Esophagus squamous epithelium (tissue), 4 donors: ENCODE data around the gene SPAG8.

ENCODE experiments used
- POLR2A ChIP-seq, 4 donors: fragments of 450-650 bp; IDR thresholded peaks; one replicate each; pipeline ENCODE4 v1.6.1; 2017; ENCODE audit warnings: antibody characterized with exemption in 4 of 4, mild to moderate bottlenecking in 4 of 4, moderate library complexity in 3 of 4
- TF ChIP-seq, protein P1 (sequence below), 6 experiments: fragments of 450-650 bp in 4 of 6; fragments of 200-600 bp in 2 of 6; sonication (generic) in 2 of 6; IDR thresholded peaks; one replicate each; pipeline ENCODE4 v1.5.1; 2016 to 2019; ENCODE audit warnings: antibody characterized with exemption in 6 of 6, mild to moderate bottlenecking in 4 of 6, moderate library complexity in 4 of 6

DNA sequence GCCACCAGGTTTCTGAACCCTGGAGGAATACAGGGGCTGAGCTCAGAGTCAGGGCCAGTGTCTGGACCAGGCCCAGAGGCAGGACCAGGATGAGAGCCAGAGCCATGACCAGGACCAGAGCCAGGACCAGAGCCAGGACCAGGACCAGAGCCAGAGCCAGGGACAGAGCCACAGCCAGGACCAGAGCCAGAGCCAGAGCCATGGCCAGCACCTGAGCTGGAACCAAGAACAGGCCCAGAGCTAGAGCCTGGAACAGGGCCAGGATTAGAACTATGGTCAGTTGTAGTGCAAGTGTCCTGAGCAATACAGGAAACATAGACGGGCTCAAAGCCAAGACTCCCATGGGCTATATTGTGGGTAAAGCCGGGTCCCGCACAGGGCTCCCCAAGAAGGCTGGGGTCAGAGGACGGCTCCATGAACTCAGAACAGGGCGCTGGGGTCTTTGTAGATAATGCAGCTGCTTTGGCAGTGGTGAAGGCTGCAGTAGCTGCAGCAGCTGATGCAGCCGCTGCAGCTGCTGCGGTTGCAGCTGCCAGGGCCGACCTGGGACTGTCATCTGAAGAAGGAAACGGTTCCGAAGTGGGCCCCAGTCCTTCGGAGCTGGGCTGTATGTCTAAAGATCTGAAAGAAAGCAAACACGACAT lies 559 bp downstream of the SPAG8 start:
- TF ChIP-seq, protein P1, sequence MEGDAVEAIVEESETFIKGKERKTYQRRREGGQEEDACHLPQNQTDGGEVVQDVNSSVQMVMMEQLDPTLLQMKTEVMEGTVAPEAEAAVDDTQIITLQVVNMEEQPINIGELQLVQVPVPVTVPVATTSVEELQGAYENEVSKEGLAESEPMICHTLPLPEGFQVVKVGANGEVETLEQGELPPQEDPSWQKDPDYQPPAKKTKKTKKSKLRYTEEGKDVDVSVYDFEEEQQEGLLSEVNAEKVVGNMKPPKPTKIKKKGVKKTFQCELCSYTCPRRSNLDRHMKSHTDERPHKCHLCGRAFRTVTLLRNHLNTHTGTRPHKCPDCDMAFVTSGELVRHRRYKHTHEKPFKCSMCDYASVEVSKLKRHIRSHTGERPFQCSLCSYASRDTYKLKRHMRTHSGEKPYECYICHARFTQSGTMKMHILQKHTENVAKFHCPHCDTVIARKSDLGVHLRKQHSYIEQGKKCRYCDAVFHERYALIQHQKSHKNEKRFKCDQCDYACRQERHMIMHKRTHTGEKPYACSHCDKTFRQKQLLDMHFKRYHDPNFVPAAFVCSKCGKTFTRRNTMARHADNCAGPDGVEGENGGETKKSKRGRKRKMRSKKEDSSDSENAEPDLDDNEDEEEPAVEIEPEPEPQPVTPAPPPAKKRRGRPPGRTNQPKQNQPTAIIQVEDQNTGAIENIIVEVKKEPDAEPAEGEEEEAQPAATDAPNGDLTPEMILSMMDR (IDR thresholded peaks at IDR 0.05) = no peak
- TF ChIP-seq POLR2A (IDR thresholded peaks at IDR 0.05) = no peak
